Measurements from ENCODE around the gene UQCRQ. TPM values are rescaled to one million over a fixed set of nuclear protein-coding genes. Genes with fewer than 3 reads are reported as not detected.
A peak's percentile ranks its signal among the peaks of the same experiment; 100 is the strongest.

Gene UQCRQ
- total RNA-seq, 1 experiment from 2014 or later, result 306 TPM

GRCh38 chr5:132873119-132873929, 6.9 kb downstream of the UQCRQ start, which contains the start of gene LEAP2:
Gene LEAP2 (plus strand): TSS chr5:132873668. CDS start chr5:132873695, 27 bp downstream.
- no peak within 1 kb of the TSS for H2BK20ac ChIP-seq (ENCODE audit: low read depth, low read length, poor library complexity, severe bottlenecking)
- no peak within 1 kb of the TSS for H2BK120ac ChIP-seq (ENCODE audit: low read depth, low read length, poor library complexity, severe bottlenecking)
- DNase-seq, result no peak
- no peak within 1 kb of the TSS for H2AK5ac ChIP-seq (ENCODE audit: insufficient read length, low read length)
- no peaks in the 10 kb centered on the region for H3K9me3 ChIP-seq (ENCODE audit: control insufficient read depth, low read depth, low read length)
- H3T11ph ChIP-seq (ENCODE audit: low read length), result no peak within 1 kb of the TSS
- Mint-ChIP-seq H3K4me1 (no peaks in the 10 kb centered on the region), H3K9me3 (no peaks in the 10 kb centered on the region), H3K27ac (peak within 1 kb of the TSS in 1 of 3 experiments; percentile 11; a peak in 1 of 7 replicates), H3K27me3 (ENCODE audit: low read depth) (no peaks in the 10 kb centered on the region), H3K36me3 (ENCODE audit: insufficient read depth in 1 of 3, low read depth in 3 of 3) (peaks cover 3 to 32% (median 18%) of the 10 kb centered on the region in 3 experiments), H3K4me3 (no peak within 1 kb of the TSS)
- no peaks in the 10 kb centered on the region for H4K20me1 ChIP-seq (ENCODE audit: control insufficient read depth, insufficient read depth, insufficient read length)
- no peak within 1 kb of the TSS for H3K23ac ChIP-seq (ENCODE audit: insufficient read length, low read depth, low read length)
- H2BK12ac ChIP-seq (ENCODE audit: insufficient read length, low read depth, low read length), result no peak within 1 kb of the TSS
- H3K27me3 ChIP-seq (ENCODE audit: insufficient read depth, low read length), result no peaks in the 10 kb centered on the region
- H3K14ac ChIP-seq (ENCODE audit: insufficient read depth, low read length), result no peak within 1 kb of the TSS
- no peak within 1 kb of the TSS for H3K18ac ChIP-seq (ENCODE audit: insufficient read length, low read depth, low read length)
- no peaks in the 10 kb centered on the region for H3K23me2 ChIP-seq (ENCODE audit: insufficient read length, low read depth, low read length, poor library complexity, severe bottlenecking)
- no peak within 1 kb of the TSS for H2BK15ac ChIP-seq (ENCODE audit: low read depth, low read length)
- no peak within 1 kb of the TSS for H2AFZ ChIP-seq (ENCODE audit: low read length)
- H4K8ac ChIP-seq (replicated peaks; ENCODE audit: insufficient read length, low read depth, low read length), result no peak within 1 kb of the TSS
- H3K56ac ChIP-seq (ENCODE audit: insufficient read length, low read depth, low read length), result no peak within 1 kb of the TSS
- H3K4me1 ChIP-seq (ENCODE audit: insufficient read depth, low read length), result no peaks in the 10 kb centered on the region
- no peak within 1 kb of the TSS for H4K91ac ChIP-seq (ENCODE audit: insufficient read length, low read depth, low read length)
- no peak within 1 kb of the TSS for H3K4ac ChIP-seq (ENCODE audit: low read depth, low read length)
- WGBS (ENCODE audit: extremely low coverage, insufficient read length, low lambda C conversion rate), result no CpG with 5 or more reads among the region's 6 CpGs
- H3K79me2 ChIP-seq (ENCODE audit: insufficient read depth, low read length), result no peaks in the 10 kb centered on the region
- no peaks in the 10 kb centered on the region for H3K79me1 ChIP-seq (ENCODE audit: insufficient read depth, low read depth, low read length, poor library complexity, severe bottlenecking)
- no peak within 1 kb of the TSS for H3K9ac ChIP-seq (ENCODE audit: extremely low read depth, insufficient read length, low read length)
- TF ChIP-seq, protein P1, sequence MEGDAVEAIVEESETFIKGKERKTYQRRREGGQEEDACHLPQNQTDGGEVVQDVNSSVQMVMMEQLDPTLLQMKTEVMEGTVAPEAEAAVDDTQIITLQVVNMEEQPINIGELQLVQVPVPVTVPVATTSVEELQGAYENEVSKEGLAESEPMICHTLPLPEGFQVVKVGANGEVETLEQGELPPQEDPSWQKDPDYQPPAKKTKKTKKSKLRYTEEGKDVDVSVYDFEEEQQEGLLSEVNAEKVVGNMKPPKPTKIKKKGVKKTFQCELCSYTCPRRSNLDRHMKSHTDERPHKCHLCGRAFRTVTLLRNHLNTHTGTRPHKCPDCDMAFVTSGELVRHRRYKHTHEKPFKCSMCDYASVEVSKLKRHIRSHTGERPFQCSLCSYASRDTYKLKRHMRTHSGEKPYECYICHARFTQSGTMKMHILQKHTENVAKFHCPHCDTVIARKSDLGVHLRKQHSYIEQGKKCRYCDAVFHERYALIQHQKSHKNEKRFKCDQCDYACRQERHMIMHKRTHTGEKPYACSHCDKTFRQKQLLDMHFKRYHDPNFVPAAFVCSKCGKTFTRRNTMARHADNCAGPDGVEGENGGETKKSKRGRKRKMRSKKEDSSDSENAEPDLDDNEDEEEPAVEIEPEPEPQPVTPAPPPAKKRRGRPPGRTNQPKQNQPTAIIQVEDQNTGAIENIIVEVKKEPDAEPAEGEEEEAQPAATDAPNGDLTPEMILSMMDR (conservative IDR thresholded peaks at IDR 0.05), result no peak
- H2BK5ac ChIP-seq (ENCODE audit: insufficient read length, low read length), result no peak within 1 kb of the TSS
- H4K5ac ChIP-seq (ENCODE audit: insufficient read length, low read depth, low read length), result no peak within 1 kb of the TSS
- H3K27ac ChIP-seq (ENCODE audit: insufficient read length, low read depth, low read length), result no peak within 1 kb of the TSS
- H3K4me2 ChIP-seq (ENCODE audit: insufficient read depth, insufficient read length, low read length), result no peak within 1 kb of the TSS

Data from H9 (cell line).